AG09319 (cell line): ENCODE results near the gene CEP128.

Experiments used
- DNase-seq: peaks from one replicate; pipeline ENCODE4 v3.0.0-alpha.2; 2010; ENCODE audit warnings: low read depth; ENCODE audit errors: extremely low read depth
- TF ChIP-seq, protein P1 (sequence below): IDR thresholded peaks from 2 replicates; pipeline ENCODE4 v1.5.1; 2011; ENCODE audit warnings: low read depth, mild to moderate bottlenecking, inconsistent platforms, low read length, moderate library complexity

Gene CEP128

DNA sequence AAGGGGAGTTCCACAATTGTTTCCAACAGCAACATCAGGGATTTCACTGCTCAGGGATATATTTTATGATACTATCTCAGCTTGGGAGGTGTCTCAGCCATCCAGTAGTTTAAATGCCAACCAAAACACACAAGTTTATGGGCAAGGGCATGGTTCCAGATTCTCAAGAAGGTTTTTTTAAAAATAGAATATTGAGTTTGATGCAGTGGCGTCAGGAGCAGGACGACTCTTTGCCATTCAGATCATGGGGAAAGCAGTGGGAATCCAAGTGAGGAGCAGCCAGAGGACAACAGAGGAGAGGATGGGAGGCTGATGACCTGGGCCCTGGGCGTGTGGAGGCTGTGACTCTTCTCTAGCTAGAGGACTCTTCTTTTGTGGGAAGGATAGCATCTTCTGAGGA is 39.6 kb upstream of the CEP128 start:
- TF ChIP-seq, protein P1, sequence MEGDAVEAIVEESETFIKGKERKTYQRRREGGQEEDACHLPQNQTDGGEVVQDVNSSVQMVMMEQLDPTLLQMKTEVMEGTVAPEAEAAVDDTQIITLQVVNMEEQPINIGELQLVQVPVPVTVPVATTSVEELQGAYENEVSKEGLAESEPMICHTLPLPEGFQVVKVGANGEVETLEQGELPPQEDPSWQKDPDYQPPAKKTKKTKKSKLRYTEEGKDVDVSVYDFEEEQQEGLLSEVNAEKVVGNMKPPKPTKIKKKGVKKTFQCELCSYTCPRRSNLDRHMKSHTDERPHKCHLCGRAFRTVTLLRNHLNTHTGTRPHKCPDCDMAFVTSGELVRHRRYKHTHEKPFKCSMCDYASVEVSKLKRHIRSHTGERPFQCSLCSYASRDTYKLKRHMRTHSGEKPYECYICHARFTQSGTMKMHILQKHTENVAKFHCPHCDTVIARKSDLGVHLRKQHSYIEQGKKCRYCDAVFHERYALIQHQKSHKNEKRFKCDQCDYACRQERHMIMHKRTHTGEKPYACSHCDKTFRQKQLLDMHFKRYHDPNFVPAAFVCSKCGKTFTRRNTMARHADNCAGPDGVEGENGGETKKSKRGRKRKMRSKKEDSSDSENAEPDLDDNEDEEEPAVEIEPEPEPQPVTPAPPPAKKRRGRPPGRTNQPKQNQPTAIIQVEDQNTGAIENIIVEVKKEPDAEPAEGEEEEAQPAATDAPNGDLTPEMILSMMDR, result no peak
- DNase-seq, result no peak

GRCh38 chr14:80979951-80980350 is 38.4 kb upstream of the CEP128 start:
- no peak for DNase-seq
- TF ChIP-seq, protein P1, result no peak

DNA sequence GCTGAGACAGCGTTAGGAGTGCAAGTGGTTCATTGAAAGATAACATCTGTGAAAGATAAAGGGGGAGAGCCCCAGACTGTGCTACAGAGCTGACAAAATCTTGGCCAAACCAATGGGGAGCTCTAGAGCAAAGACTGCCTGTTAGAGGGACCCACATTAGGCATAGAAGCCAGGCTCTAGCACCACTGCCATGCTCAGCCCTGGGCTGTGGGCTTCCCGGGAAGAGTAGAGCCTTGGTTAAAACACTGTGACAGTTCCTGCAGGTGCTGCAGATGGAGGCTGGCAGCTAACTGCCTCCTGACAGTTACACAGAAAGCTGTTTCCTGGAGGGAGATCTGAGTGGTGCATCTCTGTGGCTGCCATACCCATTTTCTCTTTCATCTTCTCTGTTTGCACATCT is 36.9 kb upstream of the CEP128 start:
- TF ChIP-seq, protein P1, result no peak
- DNase-seq, result no peak

GRCh38 chr14:80977221-80977620 is 35.7 kb upstream of the CEP128 start:
- DNase-seq, result no peak
- TF ChIP-seq, protein P1, result no peak

DNA sequence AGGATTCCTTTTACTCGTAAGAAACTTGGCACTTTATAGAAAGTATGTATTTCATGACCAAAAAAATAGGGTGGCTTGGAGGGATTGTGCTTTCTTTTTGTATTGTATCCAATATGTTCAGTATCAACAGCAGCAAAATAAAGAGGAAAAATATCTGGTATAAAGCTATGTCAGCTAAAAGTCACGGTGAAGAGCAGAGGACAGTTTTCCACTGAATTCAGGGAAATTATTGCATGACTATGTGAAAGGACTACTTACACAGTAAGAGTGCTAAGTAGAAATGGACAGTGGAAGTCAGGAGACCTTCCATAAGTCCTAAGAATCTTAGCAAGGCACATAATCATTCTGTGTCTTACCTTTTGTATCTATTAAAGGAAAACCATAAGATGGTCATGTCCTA is 33.1 kb upstream of the CEP128 start:
- TF ChIP-seq, protein P1, result no peak
- DNase-seq, result no peak

GRCh38 chr14:80973931-80974641 is 32.5 kb upstream of the CEP128 start:
- TF ChIP-seq, protein P1, result no peak
- no peak for DNase-seq

DNA sequence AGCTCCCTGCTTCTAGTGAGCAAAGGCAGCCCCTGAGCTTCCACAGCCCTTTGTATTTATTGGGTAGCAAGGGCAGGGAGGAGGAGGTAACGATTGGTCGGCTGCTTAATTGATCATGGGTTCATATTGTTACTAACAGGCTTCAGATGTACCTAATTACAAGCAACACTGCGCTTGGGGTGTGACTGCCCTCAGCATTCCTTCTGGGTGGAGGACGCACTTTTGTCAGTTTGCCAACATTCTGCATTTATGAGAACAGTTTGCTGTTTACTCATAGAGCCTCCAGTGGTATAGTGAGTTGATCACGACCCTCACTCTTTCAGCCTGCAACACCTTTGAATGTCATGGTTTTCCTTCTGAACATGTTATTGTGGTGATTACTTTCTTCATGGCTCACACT is 23.5 kb upstream of the CEP128 start:
- TF ChIP-seq, protein P1, result no peak
- DNase-seq, result no peak
